Inflammatory macrophage treated with lipopolysaccharide for 4 hours (primary cell): ENCODE data around the gene TMSB4X.

ENCODE experiments used
- DNase-seq: peaks from one replicate; pipeline ENCODE4 v3.0.0-alpha.2; 2020

TMSB4X gene

DNA sequence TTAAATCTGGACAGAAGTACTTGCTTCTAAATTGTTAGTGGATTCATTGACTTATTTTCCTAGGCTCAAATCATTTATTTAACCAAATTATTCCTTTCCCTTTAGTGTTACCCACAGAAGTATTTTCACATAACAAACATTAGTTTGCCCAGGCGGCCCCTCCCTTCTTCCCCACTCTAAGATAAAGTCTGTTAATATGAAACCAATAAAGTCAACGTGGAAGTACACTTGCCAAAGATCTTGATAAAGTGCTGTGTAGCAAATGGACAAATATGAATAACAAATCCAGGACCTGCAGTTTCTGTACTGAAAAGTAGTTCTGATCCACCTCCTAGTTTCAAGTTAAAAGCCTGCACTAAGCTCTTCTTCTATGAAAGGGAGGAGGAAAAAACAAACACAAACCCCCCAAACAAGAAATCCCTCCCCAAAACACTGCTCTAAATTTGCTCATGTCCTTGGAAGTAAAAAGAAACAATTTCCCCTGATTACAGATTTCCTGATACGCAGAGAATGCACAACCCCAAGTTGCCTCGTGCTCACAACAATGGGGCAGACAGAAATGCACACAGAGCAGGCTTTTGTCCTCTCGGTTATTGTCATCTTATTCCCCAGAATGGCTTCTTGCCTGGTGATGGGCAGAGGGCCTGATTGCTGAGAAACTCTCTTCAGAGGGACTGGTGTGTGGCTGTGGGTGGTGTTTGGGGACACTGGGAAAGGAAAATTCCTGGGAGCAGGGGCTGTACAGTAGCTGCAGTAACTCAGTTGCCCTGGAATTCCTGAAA lies 23.2 kb downstream of the TMSB4X start:
- DNase-seq, result no peak

DNA sequence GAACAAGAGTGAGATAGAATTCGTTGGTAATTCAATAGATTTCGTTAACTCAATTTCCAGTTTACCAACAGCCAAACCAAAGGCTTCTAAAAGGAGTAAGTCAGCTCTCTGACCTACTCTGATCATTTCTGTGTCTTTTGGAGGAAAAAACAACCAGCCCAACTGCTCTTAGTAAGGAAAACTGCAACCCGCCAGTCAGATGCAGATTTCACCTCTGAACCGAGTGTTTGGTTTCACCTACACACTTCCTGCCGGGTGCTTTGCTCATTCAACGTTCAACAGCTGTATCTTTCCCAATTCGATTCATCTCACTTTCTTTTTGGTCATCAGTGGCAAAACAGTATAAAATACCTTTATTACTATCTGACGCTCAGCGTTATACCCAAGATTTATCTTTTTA lies 24.5 kb downstream of the TMSB4X start:
- peak; percentile 59 for DNase-seq

DNA sequence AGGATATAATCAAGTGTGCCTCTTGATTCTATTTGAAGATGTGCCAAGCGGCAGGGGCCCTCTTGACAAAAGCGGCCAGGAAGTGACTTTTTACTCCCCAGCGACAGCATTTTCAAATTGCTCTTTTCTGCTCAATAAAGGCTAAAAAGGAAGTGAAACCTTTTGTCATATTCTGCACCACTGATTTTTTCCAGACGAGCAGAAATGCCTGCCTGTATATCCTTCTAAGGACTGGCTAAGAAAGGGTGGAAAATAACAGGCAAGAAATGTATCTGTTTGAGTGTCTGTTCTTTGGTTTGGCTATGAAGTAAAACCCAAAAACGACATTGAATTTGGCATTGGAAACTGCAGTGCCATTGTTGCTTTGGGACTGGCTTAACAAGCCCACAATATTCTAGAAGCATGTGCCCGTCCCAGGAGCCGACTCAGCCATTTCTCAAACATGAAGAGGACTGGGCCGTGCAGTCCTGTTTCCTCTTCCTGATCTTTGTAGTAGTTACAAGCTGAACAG lies 25.4 kb downstream of the TMSB4X start:
- peak; percentile 72 for DNase-seq

DNA sequence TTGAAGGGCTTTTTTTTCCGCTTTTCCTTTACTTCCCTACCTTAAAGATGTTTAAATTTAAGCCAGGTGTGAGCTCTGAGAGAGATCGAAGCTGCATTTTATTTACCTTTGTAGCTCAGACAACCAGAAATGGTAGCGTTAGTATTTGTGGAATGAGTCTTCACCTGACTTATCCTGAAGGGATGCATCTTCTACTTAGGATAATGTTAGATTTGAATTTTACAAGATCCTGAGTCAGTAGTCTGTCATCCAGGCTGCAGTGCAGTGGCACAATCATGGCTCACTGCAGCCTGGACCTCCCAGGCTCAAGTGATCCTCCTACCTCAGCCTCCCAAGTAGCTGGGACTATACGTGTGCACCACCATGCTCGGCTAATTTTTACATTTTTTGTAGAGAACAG lies 26.2 kb downstream of the TMSB4X start:
- no peak for DNase-seq

DNA sequence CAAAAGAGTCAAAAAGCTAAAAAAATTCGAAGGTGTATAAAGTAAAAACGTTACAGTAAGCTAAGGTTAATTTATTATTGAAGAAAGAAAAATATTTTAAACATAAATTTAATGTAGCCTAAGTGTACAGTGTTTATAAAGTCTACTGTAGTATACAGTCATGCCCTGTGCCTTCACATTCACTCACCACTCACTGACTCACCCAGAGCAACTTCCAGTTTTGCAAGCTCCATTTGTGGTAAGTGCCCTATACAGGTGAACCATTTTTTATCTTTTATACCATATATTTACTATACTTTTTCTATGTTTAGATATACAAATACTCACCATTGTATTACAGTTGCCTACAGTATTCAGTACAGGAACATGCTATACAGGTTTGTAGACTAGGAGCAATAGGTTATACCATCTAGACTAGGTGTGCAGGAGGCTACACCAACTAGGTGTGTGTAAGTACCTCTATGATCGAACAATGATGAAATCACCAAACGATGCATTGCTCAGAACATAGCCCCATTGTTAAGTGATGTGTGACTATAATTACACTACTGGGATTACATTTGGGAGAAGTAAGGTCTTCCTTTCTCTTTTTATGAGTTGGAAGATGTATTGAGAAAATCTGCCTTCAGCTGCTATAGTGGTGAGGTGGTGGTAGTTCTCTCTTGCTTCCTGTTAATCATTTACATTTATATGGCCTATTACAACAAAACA lies 27.2 kb downstream of the TMSB4X start:
- DNase-seq, result peak; percentile 61

DNA sequence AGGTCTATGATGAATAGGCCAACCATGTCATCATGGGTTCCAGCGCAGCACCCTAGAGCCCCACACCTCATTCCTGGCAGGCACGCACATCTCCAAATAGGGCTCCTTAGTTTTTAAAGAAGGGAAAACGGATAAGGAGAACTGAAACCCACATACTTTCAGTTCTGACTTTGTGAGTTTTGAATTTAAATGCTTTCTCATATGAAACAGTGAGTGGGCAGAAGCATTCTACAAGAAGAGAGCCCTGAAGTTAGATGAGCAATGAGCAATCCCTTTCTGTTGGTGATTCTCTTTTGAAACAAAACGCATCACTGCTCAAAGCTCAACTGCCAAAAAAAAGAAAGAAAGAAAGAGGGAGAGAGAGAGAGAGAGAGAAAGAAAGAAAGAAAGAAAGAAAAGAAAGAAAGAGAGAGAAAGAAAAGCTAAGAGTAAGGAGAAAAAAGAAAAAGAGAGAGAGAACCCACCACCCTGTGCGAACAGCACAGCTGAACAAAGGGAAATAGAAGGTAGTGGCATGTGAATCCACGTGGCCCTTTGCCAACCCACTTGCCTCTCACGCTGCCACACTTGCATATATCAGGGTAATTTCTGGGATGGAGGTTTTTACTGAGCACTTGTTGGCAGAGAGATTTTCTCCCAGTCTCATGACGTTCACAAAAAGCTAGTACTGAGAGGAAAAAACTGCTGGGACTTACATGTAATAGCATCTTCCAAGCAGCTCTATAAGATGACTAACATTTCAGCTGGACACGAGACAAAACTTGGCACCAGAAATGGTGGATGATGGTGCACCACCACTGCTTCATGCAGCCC lies 31.0 kb downstream of the TMSB4X start:
- DNase-seq, result peak; percentile 89

DNA sequence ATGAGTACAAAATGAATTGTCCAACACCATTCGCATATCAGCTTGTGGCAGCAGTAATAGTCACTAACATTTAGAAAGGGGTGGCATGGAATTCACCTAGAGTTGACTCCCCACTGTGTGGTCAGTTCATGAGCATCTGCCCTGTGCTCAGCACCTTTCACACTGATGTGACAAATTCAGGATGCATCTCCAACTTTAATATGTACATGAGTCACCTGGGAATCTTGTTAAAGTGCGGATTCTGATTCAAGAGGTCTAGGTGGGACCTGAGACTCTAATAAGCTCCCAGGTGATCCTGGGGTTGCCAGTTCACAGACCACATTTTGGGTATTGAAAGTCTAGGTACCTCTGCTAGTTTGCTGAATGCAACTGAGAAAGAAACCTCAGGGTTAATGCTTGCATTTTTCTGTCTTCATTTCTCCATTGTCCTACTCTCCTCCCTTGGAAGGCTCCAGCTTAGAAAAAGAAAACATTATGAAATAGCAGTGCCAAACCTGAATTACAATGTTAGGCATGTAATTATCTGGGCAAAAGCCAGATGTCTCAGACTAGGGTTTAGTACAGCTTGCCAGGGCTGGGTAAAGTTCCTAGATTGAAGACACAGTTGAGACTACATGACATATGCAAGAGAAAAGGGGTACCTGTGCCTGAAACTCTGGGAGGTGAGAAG lies 32.7 kb downstream of the TMSB4X start:
- DNase-seq, result no peak

DNA sequence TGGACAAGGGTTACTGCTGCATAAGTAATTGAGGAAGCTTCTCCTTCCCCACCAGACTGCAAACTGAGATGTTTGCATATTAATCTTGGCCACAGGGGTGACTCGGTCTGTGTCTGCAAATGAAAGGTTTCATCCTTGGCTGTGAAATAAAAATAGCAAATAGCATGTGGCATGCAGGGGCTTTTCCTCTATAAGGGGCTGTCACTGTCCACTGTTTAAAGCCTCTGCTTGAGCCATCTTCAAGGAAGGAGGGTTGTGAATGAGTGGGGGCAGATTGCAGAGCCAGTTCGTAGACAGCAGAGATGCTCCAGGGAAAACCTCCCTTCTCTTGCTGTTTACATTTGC lies 33.3 kb downstream of the TMSB4X start:
- DNase-seq, result peak; percentile 45

DNA sequence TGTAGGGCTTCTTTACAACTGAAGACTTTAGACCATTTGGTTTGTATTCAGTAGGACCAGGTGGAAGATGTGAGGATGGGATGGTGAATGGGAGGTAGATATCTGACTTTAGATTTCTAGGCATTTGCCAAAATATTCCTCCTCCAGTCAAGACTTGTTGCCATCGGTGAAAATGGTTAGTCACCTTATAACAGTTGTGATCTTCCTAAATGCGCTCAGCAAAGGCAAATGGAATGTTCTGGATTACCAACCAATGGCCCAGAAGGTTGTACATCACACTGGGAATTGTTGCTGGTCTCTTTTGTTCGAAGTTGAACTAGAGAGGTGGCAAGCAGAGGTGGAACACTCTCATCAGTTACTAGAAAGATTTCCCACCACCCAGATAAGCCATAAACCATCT lies 33.9 kb downstream of the TMSB4X start:
- no peak for DNase-seq

DNA sequence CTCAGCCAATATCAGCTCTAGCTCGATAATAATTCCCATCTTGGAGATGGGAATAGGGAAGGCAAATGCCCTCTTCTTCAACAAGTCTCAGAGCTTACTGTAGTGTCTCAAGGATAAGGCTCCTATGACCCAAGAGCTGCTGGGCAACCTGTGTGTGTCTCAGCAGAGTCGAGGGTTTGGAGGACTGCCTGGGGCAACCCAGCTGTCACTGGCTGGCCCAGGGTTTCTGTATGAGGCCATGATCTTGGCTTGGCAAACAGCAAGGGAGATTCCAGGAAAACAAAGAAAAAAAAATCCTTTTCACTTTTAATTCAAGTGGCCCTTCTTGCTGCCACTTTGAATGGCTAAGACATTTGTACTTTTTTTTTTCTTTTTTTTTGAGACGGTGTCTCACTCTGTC lies 34.4 kb downstream of the TMSB4X start:
- no peak for DNase-seq

DNA sequence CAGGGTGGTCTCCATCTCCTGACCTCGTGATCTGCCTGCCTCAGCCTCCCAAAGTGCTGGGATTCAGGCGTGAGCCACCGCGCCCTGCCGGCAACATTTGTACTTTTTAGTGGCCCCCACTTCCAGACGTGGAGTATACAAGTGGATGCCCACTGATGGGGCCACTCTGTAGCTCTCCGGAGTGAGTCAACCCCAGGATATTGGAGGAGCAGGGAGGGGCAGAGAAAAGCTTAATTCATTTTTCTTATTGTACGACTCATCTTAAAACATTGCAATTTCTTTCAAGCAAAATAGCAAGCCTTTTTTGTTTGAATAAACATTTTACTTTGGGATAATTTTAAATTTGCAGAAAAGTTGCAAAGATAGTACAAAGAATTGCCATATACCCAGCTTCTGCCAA lies 34.9 kb downstream of the TMSB4X start:
- DNase-seq, result no peak

DNA sequence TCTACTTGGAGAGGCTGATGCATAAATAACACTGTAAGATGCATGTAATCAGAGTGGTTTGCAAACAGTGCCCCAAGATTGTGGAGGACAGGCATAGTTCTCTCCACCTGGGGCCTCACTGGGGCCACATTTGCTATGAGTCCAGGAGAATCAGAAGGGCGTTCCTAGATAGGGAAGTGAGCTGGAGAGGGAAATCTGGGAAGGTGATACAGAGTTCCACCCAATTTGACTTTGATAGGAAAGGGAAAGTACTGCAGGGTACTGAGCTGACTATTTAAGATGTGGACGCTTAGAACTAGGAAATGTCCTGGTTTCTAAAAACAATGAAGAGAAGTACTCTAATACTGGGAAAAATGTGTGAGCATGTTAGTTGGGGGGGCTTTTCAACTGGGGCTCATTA lies 35.6 kb downstream of the TMSB4X start:
- DNase-seq, result no peak

DNA sequence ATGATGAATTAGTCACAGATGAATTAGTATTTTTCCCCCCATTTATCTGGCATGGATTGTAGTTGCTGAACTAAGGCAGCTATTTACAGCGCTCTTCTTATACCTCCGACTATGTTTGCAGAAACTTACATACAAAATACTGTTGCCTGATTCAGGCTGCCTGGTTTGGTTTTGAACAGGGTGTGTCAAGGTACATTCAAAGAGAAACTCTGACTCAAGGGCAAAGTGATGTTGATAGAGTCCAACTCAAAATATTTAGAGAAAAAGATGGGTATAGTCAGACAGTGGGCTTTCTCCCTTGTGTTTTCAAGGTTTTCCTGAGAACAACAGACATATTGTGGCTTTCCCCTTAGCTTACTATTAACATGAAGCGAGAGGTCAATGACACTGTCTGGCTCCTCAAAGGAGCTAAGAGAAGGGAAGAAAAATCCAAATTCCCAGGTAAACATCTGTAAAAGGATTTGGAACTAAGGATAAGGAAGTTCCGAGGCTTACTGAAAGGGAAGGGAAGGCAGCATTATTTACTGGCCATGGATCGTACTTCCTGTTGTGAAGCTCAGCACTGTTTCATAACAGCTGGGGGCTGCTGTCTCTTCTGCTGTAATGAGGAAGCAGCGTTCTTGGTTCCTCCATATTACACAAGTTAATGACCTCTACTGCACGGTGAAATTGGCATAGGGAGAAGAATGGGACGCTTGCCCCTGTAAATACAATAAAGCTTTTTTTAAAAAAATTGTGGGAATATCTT lies 38.6 kb downstream of the TMSB4X start:
- peak; percentile 89 for DNase-seq

DNA sequence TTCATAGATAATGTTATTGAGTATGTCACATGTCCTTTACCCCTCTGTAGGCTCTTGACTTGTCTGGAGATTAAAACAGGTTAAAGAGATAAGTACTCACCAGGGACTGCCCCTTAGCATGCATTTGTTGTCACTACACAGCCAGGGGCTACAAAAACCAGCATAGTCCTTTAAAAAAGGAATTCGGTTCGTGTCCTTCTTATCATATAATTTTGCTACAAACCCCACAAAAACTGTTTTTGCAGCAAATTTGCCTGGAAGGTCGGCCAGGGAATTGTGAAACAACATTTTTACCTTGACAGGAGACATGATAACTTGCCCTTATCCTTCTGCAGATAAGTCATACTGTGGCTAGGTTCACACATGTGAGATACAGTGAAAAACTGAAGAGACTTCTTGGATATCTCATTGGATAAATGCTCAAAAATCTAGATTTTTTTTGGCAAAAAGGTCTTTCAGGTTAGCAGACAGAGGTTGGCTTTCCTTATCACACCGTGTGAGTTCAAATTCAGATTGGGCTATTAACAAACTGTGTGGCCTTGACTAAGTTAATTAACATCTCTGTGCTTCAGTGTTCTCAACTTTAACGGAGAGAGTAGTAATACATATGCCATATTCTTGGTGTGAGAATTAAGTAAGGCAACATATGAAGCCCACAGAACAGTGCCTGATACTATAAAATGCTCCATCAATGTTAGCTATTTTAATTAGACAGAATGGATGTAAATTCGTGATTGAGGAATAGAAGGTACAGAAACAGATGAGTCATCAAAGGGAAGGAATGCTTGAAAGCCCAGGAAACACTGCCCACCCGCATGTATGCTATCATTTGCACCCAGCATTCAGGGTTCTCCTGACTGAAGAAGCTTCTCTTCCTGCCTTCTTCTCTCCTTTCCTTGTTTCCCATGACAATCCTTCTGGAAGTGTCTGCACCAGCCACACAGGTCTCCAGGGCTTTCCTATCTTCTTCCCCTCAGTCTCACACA lies 39.5 kb downstream of the TMSB4X start:
- no peak for DNase-seq

DNA sequence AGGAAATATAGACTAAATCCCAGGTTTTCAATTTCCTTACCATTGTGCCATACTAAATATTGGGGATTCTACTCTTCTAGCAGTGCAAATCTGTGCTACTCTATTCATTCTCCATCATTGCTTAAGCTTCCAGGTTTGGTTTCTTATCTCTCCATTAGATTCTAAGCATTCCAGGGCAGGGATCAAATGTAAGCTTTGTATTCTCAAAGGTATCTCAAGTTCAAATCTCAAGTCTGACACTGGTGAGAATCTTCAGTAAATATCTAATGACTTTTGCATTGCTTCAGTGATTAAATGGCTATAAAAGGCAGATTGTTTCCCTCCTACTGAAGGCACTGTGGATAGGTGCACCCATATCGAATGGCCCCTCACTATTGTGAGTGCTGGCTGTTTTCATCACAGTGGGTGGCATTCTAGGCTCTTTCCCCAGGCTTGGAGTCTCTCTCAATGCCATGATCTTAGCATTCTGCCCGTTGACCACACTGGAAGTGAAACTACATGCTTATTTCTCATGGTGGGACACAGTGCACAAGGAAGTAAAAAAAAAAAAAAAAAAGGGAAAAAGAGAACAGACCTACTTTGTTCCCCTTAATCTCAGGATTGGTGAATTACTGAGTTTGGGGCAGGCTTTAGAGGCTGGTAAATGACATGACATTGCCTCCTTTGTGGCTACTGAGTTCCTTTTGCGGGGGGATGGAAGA lies 40.8 kb downstream of the TMSB4X start:
- peak; percentile 80 for DNase-seq

DNA sequence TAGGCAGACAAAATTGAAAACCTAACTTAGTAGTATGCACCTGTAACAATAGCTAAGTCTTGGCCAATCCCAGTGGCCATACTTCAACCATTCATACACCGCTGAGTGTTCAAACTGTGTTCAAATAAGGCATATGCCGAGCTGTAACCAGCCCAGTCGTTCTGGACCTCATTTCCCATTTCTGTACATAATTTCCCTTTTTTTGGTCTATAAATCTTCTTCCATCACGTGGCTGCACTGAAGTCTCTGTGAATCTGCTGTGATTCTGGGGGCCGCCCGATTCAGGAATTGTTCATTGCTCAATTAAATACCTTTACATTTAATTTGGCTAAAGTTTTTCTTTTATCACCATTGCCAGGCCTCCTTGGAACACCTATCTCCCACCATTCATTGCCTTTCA lies 41.8 kb downstream of the TMSB4X start:
- peak; percentile 40 for DNase-seq

DNA sequence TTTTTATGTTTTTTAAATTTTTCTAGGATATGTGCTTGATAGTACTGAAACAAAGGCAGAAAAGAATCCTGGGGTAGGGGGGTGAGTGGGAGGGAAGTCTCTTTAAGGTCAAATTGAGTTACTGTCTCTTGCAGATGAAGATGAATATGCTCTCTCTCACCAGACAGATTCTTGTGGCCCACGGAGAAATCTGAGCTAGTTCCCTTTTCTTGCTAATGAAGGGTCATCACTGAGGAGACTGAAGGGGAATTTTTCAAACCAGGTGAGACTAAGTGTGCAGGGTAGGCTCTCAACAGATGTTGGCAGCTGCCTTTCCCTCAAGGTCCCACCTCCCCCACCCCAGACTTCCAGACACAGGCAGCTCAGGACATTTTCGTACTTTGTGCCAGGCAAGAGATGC lies 48.0 kb downstream of the TMSB4X start:
- peak; percentile 37 for DNase-seq

DNA sequence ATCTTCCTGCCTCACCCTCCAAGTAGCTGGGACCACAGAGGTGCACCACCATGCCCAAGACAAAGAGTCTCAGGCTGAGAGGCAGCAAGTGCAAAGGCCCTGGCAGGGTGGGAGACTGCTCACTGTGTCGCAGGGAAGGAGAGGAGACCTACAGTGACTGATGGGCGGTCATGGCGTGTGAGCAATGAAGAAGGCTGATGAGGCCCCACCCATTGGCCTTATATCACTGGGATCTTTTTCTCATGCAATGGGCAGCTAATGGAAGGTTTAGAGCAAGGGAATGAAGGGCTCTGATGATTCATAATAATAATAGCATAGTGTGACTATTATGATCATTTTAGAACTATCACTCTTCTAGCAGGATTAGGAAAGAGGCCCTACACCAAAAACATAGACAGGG lies 48.7 kb downstream of the TMSB4X start:
- no peak for DNase-seq

DNA sequence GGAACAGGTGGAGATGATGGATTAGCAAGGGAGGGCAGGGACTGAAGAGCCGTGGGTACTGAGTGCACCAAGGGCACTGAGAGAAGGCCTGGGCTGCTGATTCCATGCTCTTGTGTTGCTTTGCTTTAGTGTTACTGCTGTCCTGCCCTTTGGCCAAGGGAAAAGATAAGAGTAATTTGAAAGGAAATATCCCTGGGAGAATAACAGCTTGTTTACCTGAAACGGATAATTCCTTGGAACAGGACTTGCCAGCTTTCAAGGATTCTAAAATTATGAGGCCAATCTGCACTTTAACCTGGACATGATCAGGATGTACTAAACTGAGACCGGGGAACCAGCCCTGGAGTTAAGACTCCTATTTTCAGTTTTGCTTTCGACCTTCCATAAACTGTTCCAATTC lies 49.1 kb downstream of the TMSB4X start:
- DNase-seq, result no peak

DNA sequence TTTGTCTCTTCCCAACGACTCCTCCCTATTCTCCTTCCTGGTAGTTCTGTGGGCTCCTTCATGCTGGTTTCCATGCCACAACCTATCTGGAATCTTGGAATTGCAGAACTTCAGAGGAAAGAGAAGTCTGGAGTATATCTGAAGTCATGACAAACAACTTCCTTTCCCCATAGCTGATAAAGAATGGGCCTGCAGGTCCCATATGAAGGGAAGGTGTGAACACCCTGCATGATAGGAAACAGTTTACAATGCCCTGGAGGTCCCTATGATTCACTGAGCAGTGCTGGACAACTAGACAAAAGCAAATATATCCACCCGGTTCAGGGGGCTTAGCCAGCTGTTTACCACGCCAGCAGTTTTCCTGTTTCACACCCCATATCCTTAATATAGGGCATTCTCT lies 50.1 kb downstream of the TMSB4X start:
- no peak for DNase-seq
